ENCODE results near the gene TSSK2. TPM values are rescaled to one million over a fixed set of nuclear protein-coding genes. Genes with fewer than 3 reads are reported as not detected.
"Not testable (repeated sequence)": the region's sequence is repeated elsewhere in the genome, so short reads cannot be mapped to it uniquely, and the experiment has no call there.

The TSSK2 gene
- total and polyA plus RNA-seq, 2 experiments from 2014 or later, result not detected

- TF ChIP-seq CREB1 (CRISPR knock-in tag; IDR thresholded peaks at IDR 0.05; ENCODE audit: low read depth) (no peak), POLR2AphosphoS5 (IDR thresholded peaks at IDR 0.05; ENCODE audit: low read depth) (no peak), ZNF331 (CRISPR knock-in tag; IDR thresholded peaks at IDR 0.05; ENCODE audit: low read depth) (no peak), ZNF462 (CRISPR knock-in tag; IDR thresholded peaks at IDR 0.05) (no peak), EZH2phosphoT487 (IDR thresholded peaks at IDR 0.05; ENCODE audit: unreplicated experiment) (no peak), JUNB (IDR thresholded peaks at IDR 0.05; ENCODE audit: unreplicated experiment) (no peak), EZH2 (IDR thresholded peaks at IDR 0.05; ENCODE audit: low read depth, unreplicated experiment) (no peak), ZNF114 (CRISPR knock-in tag; IDR thresholded peaks at IDR 0.05) (no peak), REST (IDR thresholded peaks at IDR 0.05; ENCODE audit: unreplicated experiment) (no peak)
- Histone ChIP-seq H3K36me3 (ENCODE audit: insufficient read depth) (no peaks in the 10 kb centered on the region), H3K79me2 (replicated peaks; ENCODE audit: insufficient read depth) (no peaks in the 10 kb centered on the region), H3F3A (replicated peaks; ENCODE audit: low read depth) (0 out of 2 replicates have a peak, but pooled peaks cover 13% of the 10 kb centered on the region), H3K27me3 (ENCODE audit: insufficient read depth) (peaks cover 58% of the 10 kb centered on the region), H3K4me1 (ENCODE audit: insufficient read depth) (no peaks in the 10 kb centered on the region), H3K9me2 (ENCODE audit: insufficient read depth) (no peaks in the 10 kb centered on the region), H3K4me3 (no peak overlapping the region), H3K27ac (ENCODE audit: low read depth) (no peak overlapping the region), H4K20me1 (replicated peaks; ENCODE audit: insufficient read depth) (no peaks in the 10 kb centered on the region), H2AFZ (no peak overlapping the region), H3K4me2 (no peak overlapping the region)
- H3K27me3 Mint-ChIP-seq (ENCODE audit: insufficient read depth, low read depth, poor library complexity), result peaks cover 49% of the 10 kb centered on the region
- no peak for ATAC-seq
- H3K9me3 Mint-ChIP-seq, result peaks cover 10% of the 10 kb centered on the region; the same call in 2 of the 3 replicates
- peaks cover 3% of the 10 kb centered on the region; the same call in 1 of the 3 replicates for H3K36me3 Mint-ChIP-seq (ENCODE audit: low read depth)
- no peak for DNase-seq (ENCODE audit: low spot score)
- peaks cover 5% of the 10 kb centered on the region; the same call in 2 of the 3 replicates for H3K4me1 Mint-ChIP-seq
- no peak overlapping the region for H3K27ac Mint-ChIP-seq
- H3K4me3 Mint-ChIP-seq, result no peak overlapping the region
These were observed 22.1 kb downstream of the TSSK2 start for GRCh38 chr22:19152942-19153883.

- H3K27ac ChIP-seq (ENCODE audit: low read depth); H2AFZ ChIP-seq; H3K4me1 Mint-ChIP-seq; H4K20me1 ChIP-seq (replicated peaks; ENCODE audit: insufficient read depth); H3K27ac Mint-ChIP-seq; H3K36me3 Mint-ChIP-seq (ENCODE audit: low read depth); H3K4me3 Mint-ChIP-seq; H3K4me1 ChIP-seq (ENCODE audit: insufficient read depth); H3K4me3 ChIP-seq; ATAC-seq; H3K36me3 ChIP-seq (ENCODE audit: insufficient read depth); H3K79me2 ChIP-seq (replicated peaks; ENCODE audit: insufficient read depth); H3K4me2 ChIP-seq; H3K9me2 ChIP-seq (ENCODE audit: insufficient read depth); H3F3A ChIP-seq (replicated peaks; ENCODE audit: low read depth); DNase-seq (ENCODE audit: low spot score); H3K9me3 Mint-ChIP-seq: not testable (repeated sequence)
- peaks cover 32% of the 10 kb centered on the region for H3K27me3 ChIP-seq (ENCODE audit: insufficient read depth)
- peaks cover 30% of the 10 kb centered on the region for H3K27me3 Mint-ChIP-seq (ENCODE audit: insufficient read depth, low read depth, poor library complexity)
These were observed 25.0 kb downstream of the TSSK2 start for GRCh38 chr22:19156109-19156508.

Data from GM23338 (cell line).